PC-3 (cell line): ENCODE results near the gene ZFP92.

Source experiments
- CTCF ChIP-seq: fragments of 300-600 bp; sonication (generic); conservative IDR thresholded peaks from 2 replicates; pipeline ENCODE4 v1.5.1; 2017; ENCODE audit warnings: antibody characterized with exemption, low read depth, mild to moderate bottlenecking, low read length
- EZH2phosphoT487 ChIP-seq: fragments of 300-600 bp; sonication (generic); IDR thresholded peaks from 2 replicates; pipeline ENCODE4 v1.6.1; 2018; ENCODE audit warnings: mild to moderate bottlenecking, antibody characterized with exemption, low read length, borderline replicate concordance

DNA sequence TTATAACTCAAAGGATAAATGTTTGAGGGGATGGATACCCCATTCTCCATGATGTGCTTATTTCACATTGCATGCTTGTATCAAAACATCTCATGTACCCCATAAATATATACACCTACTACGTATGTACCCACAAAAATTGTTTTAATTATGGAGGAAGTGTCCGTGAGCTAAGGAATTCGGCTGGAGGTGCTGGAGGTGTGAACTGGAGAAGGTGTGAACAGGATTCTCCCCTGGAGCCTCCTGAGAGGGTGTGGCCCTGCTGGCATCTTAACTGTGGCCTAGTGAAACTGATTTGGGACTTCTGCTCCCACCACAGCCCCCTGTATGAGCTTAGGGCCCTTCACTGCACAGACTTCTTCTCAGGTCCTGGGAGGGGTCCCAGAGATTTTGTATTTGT is 33.5 kb upstream of the ZFP92 start:
- TF ChIP-seq CTCF (no peak), EZH2phosphoT487 (no peak)
